NK-92 (cell line): ENCODE data around the gene ZNF697.
"Not testable (repeated sequence)": the region's sequence is repeated elsewhere in the genome, so short reads cannot be mapped to it uniquely, and the experiment has no call there.

Source experiments
- DNase-seq: peaks from one replicate; lab custom pipeline; 2025; ENCODE audit not compliant: unreplicated experiment; lab: John Stamatoyannopoulos, UW

The ZNF697 gene

DNA sequence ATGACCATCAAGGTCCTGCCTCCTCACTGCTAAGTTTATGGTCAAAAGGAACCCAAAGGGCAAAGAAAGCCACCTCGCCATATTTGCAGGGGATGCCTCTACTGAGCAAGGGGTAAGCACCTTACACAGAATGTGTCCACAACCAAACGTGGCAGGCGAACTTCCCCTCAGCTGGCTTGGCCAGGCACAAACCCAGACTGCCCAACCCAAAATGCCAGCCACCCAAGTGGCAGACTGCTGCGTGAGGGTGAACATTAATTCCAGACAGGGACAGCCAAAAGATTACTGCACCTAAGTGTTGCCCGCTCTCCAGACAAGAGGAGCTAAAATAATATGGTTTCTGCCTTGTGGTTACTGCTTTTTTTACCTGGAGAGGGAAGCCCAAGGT lies 16.0 kb downstream of the ZNF697 start:
- no peak for DNase-seq

DNA sequence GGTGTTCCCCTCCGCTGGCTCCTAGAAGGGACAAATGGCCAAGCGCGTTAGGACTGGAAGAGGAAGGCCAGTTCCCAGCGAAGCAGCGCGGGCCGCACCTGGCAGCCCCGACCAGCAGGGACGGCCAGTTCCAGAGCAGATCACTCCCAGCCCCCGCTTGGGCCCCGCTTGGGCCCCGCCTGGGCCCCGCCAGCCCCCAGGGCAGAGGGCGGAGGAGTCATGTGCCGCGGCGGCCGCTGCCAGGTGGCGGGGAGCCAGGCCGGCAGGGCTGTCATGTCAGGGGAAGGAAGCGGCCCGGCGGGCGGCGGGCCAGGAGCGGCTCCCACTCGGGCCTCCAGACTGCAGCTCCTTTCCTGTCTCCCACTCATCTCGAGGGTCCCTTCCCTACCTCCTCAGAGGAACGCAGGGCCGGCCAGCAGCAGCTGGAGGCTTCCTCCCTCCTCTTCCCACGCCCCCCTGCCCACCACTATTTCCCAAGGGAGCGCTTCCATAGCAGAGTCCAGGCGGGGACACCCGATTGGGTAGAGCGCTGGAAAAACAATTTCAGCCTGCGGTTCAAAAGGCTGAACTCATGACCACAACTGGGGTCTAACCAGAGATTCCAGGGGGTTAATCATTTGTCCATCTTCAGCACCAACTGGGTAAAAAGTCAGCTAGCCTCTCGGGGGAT lies 16.5 kb downstream of the ZNF697 start:
- no peak for DNase-seq

DNA sequence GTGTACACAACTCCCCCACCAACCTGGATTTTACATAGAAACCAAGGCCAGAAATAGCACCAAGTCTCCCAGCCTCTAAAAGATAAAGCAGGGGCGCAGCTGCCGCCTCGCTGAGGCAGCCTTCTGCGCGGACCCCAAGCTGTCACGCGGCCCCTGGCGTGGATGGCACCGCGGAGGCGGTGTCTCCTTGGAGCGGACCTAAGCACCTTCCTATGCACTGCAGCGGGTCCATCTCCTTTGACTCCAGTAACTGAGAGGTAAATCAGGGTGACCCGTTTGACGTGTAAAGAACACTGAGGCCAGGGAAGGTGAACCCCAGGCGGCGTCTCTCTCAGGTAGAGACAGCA lies 17.0 kb downstream of the ZNF697 start:
- DNase-seq, result no peak

DNA sequence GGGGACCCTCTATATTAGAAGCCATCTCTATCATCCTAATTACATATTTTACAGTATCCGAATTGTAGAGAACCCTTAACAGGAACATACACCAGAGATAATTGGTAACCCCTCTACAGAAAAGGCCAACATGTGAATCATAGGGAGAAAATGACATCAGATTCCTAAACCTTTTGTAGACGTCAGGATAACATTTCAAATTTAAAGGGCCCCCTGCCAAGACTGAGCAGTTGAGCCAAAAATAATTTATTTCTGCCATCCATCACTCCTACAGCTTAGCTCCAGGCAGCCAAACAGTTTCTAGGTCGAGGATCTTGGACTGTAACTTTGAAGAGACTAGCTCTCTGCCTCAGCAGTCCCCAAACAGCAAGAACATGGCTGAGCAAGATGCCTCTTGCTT lies 21.2 kb downstream of the ZNF697 start:
- DNase-seq, result no peak

DNA sequence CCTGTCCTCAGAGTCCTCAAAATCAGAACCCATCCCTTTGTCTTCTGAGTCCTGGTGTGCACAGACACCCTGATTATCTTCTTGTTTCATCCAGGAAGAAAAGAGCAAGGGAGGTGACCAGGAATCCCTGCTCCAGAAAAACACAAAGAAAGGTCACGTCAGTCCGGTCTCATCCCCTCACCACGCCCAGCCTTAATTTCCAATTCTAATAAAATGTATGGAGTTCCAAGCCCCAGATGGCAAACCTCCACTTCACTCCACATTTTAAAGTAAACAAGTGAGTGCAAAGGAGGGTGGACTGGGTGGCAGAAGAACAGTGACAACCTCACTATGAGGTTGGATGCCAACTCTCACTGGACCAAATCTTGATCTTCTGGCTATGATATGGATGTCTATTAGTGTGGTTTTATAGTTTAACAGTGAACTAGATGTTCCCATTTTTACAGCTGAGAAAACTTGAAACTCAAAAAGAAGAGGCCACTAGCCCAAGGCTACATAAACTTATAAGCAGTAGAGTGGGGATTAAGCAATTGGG lies 22.0 kb downstream of the ZNF697 start:
- DNase-seq, result no peak

DNA sequence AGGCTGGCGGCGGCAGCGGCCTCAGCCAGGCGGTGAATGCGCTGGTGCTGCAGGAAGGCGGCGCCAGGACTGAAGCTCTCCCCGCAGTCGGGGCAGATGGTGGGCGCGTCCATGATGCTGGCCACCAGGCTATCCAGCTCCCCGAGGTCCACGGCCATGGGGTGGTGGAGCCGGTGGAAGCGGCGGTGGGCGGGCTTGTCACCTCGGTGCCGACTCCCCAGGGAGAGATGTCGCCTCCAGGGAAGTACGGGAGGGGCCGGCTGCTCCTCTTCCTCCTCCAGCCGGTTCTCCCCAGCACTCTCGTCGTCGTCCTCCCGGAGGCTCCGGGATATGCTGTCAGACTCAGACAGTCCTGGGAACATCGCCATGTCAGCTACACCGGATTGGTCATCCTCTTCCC lies 24.4 kb downstream of the ZNF697 start:
- DNase-seq, result no peak

DNA sequence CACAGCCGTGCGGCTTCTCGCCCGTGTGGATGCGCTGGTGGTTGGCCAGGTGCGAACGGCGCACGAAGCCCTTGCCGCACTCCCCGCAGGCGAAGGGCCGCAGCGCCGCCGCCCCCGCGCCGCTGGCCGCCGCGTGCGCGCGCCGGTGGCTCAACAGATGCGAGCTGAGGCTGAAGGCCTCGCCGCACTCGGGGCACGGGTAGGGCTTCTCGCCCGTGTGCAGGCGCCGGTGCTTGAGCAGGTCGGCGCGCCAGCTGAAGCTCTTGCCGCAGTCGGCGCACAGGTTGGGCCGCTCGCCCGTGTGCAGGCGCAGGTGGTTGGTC lies 24.9 kb downstream of the ZNF697 start:
- no peak for DNase-seq

DNA sequence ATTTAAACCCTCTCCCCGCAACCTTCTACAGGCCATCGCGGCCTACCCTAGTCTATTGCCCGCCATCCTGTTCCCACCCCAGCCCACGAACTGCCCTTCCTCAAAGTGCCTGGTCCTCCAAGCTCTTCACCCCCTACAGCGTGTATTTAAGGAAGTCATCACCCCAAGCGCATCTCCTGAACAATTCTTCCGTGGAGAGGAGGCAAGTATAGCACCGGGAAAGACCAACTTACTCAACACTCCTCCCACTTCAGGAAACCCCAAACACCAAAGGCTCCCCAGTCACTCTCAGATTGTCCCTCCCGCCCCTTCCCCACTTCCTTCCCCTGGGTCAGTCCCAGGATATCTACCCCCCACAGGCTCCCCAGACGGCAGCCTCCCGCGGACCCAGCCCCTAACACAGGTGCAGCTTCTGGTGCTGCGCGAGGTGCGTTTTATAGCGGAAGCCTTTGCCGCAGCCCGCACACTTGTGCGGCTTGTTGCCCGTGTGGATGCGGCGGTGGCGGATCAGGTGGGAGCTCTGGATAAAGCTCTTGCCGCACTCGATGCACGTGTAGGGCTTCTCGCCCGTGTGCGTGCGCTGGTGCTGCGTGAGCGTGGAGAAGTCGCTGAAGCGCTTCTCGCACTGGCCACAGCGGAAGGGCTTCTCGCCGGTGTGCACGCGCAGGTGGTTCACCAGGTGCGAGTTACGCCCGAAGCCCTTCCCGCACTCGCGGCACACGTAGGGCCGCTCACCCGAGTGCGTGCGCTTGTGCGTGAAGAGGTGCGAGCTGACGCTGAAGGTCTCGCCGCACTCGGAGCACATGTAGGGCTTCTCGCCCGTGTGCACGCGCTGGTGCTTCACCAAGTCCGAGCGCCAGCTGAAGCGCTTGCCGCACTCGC lies 25.5 kb downstream of the ZNF697 start:
- DNase-seq, result no peak

DNA sequence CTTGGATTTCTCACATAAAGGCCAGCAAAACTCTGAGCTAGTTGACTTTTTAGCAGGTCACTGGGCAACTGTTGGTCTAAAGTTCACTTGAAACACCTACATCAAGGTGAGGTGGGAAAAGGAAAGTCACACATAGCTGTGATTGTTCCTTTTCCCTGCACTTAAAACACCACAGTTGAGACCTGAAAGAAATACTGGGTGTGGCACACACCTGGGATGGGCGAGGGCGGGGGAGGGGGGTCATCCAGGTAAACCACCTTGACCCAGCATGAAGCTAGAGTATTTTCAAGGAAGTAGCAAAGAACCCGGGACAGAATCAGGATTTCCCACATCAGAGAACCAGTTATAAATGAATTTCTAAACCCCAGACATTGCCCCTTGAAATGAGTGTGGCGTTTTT lies 26.4 kb downstream of the ZNF697 start:
- DNase-seq, result no peak

DNA sequence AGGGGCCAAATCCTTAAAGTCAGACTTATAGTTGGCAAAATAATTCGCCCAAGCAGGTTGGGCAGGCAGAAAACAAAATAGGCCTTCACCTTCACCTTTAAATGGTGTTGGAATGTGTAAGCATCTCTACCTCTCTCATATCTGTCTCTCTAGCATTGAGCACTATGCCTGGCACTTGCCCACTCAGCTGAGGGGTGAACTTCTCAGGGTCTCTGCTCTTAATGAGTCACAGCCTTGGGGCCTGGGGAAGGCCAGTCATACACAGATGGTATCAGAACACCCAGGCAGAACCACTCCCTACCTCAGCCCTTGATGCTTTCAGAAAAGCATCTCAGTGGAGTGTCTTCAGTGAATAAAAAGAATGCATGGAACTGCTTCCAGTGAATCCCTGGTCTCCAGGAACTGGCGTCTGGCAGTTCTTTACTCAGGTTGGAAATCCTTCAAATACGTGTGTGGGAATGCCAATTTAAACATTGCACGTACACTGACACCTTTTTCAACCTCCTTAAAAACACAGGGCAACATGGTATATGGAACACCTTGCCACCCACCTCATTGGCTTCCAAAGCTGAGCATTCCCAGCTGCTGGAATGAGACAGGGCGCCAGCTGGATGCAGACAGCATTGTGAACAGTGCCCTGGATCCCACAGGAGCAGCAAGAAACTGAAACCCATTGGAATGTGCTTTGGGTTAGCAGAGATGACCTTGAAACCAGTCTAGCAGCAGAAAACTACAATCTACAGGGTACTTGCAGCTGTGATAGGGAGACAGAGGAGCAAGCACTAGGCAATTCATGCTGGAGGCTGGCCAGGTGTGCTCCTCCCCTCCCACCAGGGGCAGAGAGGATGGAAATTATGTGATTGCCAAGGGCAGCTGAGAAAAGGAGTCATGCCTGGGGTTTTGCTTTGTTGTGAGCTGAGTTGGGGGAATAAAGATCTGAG lies 30.0 kb downstream of the ZNF697 start:
- DNase-seq, result no peak

DNA sequence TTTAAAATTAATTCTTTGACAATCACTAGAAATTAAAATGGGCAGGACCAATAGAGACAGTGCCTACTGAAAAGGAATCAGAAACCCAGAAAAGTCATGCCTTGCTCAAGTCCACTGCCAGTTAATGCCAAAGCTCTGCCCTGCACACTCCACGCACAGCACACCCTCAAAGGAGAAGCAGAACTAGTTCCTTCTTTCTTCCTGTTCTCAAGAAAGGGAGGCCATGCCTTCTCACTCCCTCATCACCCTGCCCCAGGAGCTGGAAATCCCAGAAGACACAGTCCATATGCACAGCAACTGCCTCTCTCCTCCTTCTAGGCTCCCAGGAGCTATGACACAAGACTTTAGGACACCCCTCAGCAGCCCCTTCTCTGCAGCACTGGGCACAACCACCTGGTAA lies 31.3 kb downstream of the ZNF697 start:
- not testable (repeated sequence) for DNase-seq

DNA sequence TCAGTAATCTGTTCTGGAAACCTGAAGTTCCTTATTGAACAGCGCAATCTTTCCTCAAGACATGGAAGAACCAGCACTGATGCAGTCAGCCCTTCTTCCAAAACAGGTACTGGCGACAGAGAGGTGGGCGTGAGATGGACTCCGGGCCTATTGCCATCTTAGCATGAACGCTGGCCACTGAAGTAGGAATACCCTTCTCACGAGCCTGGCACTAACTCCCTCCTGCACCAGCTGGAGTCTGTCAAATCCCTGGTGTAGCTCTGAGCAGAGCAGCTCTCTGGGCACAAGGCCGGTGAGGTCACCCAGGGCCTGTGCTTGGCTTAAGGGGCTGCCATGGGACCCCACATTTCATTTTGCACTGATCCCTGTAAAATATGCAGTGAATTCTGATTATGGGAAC lies 33.0 kb downstream of the ZNF697 start:
- not testable (repeated sequence) for DNase-seq

DNA sequence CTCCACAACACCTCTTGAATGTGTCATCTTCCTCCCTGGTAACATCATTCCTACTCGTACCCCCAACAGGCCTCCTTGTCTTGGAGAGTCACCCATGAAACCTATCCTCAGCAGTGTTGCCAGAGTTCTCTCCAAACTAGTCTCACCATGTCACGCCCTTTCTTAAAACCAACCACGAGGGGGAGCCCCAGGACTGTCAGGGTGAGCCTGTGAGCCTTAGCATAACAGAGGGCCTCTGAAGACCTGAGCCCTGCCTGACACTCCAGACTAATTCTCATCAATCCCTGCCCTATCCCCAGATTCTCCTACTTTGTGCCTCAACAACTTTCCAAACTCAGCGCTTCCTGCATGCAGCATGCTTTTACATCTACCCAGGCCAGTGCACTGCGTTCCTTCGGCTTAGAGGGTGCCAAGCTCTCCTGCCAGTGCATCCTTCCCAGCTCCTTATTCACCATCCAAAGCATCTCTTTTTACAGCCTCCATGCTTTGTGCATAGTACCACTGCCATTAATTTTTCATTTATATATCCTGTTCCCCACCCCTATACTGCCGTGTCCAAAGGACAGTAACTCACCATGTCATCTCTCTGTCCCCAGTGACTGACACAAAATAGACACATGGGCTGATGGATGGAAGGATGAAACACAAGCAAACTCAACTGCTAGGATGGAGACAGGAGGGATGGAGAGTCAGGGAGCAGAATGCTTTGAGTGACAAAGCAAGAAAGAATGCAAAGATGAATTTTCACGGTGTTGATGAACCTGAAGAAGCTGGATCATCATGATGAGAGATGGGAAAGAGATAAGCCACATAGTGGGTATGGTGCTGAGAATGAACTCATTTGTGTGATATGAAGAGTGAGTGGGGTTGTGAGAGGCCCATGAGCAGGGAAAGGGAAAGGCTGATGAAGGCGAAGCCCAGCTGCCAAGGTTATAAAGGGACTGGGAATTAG lies 34.0 kb downstream of the ZNF697 start:
- DNase-seq, result no peak

DNA sequence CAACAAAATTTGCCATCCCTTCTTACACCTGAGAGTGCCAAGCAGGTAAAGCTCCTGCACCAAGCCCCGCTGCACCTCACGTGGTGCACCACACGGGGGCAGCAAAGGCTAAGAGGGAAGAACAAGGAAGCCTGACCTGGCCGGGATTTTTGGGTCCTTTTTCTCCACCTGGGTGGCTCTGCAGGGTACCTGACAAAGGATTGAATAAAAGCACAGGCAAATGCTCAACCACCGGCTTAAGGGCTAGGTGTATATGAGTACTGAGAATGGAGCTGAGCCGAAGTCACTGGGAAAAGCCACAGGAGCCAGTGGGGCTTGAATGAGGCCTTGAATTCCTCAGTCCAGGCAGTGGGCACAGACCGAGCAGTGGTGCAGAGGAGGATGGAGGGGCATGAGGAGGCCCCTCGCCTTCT lies 36.4 kb downstream of the ZNF697 start:
- no peak for DNase-seq

DNA sequence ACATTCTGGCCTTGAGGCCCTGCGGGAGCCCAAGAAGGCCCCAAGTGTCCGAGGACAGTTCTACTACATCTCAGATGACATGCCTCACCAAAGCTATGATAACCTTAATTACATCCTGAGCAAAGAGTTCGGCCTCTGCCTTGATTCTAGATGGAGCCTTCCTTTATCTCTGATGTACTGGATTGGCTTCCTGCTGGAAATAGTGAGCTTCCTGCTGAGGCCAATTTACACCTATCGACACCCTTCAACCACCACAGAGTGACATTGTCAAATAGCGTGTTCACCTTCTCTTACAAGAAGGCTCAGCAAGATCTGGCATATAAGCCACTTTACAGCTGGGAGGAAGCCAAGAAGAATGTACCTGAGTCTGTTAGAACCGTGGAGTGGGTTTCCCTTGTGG lies 39.2 kb downstream of the ZNF697 start:
- DNase-seq, result not testable (repeated sequence)

DNA sequence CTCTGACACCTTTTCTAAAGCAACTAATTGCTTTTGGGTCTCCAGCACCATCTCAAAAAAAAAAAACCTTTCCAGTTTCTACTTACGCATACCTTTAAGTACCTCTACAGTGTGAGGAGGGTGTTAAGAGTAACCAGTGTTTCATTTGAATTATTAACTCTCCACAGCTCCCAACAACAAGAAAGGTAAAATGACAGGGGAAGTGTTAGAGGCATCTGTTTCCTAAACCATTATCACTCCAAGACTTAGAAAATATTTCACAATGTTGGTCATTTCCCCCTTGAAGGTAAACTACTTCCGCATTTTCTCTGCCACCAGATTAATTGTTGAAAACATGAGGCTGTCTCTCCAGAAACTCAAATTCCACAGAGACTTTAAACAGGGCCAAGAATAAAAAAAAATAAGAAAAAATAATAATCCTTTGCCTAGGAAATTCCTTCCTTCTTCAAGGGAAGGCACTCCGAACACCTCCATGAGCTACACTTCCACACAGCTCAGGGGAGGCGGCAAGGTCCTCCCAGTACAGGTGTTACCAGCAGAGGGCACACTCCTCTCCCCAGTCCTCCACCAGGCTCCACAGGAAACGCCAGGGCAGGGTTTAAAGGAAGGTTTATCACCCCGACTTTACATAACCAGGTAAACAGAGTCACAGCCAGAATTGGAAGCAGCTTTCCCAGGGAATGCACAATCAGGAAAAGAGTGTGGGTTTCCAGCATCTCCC lies 40.8 kb downstream of the ZNF697 start:
- DNase-seq, result not testable (repeated sequence)

DNA sequence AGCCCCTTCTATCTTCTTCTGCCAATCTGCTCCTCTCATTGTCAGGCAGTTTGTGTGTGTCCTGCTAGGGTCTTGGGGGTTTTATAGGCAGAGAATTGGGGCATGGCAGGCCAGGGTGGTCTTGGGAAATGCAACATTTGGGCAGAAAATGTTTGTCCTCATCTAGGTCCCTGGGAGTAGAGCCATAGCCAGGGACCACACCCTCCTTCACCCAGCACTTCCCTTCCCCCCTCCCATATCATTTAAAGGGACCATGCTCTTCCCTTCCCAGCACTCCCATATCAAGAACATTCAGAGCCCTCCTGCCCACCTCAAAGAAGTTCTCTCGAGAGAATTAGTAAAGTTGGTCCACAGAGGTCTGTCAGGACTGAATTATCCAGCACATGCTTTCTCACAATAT lies 41.7 kb downstream of the ZNF697 start:
- no peak for DNase-seq

DNA sequence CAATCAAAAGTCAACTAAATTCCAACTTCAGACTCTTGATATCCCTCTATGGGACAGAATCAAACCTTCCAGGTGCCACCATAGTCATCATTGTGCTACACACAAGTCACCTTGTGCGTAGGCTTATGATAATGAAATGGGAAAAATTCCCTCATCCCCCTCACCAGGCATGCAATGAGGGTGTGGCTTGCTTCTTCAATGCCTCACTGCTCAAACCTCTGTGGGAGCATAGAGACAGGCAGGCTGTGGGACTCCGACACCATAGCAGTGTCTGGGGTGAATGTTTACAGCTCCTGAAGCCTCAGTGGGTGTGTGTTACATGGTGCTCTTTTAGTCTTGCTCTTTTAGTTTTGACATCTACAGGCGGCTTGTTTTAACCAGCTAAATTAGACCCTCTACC lies 42.4 kb downstream of the ZNF697 start:
- DNase-seq, result no peak

DNA sequence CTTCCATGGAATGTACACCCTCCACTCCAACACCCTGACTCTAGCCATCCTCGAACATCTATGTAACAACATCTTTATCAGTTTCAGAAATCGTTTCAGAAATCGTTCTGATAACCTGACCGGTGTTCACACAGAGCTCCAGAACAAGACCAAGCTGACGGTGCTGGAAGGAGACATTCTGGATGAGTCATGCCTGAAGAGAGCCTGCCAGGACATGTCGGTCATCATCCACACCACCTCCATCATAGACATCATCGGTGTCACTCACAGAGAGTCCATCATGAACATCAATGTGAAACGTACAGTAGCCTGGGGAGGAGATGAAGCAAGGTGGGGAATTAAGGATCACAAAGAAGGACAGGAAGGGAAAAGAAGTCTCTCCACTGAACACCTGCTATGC lies 43.0 kb downstream of the ZNF697 start:
- DNase-seq, result not testable (repeated sequence)

DNA sequence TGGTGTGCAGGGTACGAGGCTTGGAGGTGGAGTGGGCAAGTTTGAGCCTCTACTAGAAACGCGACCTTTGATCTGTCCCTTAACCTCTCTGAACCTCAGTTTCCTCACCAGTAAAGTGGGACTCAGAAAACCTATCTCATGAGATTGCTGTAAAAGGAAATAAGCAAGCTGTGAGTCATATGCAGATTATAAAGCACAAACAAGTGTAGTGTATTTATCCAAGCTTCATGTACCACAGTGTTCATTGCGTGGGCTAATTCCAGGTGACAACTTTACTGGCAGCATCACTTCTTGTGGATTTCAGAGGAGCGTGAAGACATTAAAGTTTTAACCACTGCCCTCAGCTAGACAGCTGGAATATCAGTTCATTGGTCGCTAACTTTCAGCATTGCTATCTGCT lies 44.4 kb downstream of the ZNF697 start:
- no peak for DNase-seq
